GM19467 (cell line): ENCODE data around the gene CTIF.

Experiments used
- ATAC-seq: cut with Tn5 transposase; IDR thresholded peaks from one replicate; pipeline ENCODE4 v1.9.1; 2021; ENCODE audit warnings: mild to moderate bottlenecking, moderate library complexity; ENCODE audit not compliant: unreplicated experiment

CTIF gene

GRCh38 chr18:48675912-48676311, 137.1 kb downstream of the CTIF start:
- ATAC-seq, result no peak

GRCh38 chr18:48676346-48676745, 137.5 kb downstream of the CTIF start:
- ATAC-seq, result no peak

GRCh38 chr18:48676756-48677368, 138.0 kb downstream of the CTIF start:
- ATAC-seq, result peak; percentile 49

- ATAC-seq, result no peak
Measured at GRCh38 chr18:48678237-48679115, 139.6 kb downstream of the CTIF start.

- ATAC-seq, result no peak
Measured at GRCh38 chr18:48679236-48679635, 140.4 kb downstream of the CTIF start.

- no peak for ATAC-seq
Measured at GRCh38 chr18:48680339-48681250, 141.8 kb downstream of the CTIF start.

- no peak for ATAC-seq
Measured at GRCh38 chr18:48682768-48683167, 143.9 kb downstream of the CTIF start.

- no peak for ATAC-seq
Measured at GRCh38 chr18:48683197-48683596, 144.4 kb downstream of the CTIF start.

GRCh38 chr18:48683661-48684060, 144.8 kb downstream of the CTIF start:
- ATAC-seq, result no peak

GRCh38 chr18:48687346-48688042, 148.7 kb downstream of the CTIF start:
- ATAC-seq, result no peak

- ATAC-seq, result no peak
Measured at GRCh38 chr18:48688961-48689360, 150.1 kb downstream of the CTIF start.

- no peak for ATAC-seq
Measured at GRCh38 chr18:48689548-48689947, 150.7 kb downstream of the CTIF start.

- ATAC-seq, result no peak
Measured at GRCh38 chr18:48690494-48690893, 151.7 kb downstream of the CTIF start.

- no peak for ATAC-seq
Measured at GRCh38 chr18:48693006-48693405, 154.2 kb downstream of the CTIF start.

- no peak for ATAC-seq
Measured at GRCh38 chr18:48693625-48694262, 154.9 kb downstream of the CTIF start.

- ATAC-seq, result no peak
Measured at GRCh38 chr18:48694295-48694694, 155.5 kb downstream of the CTIF start.

- no peak for ATAC-seq
Measured at GRCh38 chr18:48695671-48696070, 156.8 kb downstream of the CTIF start.

- ATAC-seq, result no peak
Measured at GRCh38 chr18:48696218-48696617, 157.4 kb downstream of the CTIF start.

GRCh38 chr18:48697441-48697840, 158.6 kb downstream of the CTIF start:
- no peak for ATAC-seq

- ATAC-seq, result no peak
Measured at GRCh38 chr18:48698707-48699106, 159.9 kb downstream of the CTIF start.
